Measurements from ENCODE around the gene NTSR1.

The NTSR1 gene

DNA sequence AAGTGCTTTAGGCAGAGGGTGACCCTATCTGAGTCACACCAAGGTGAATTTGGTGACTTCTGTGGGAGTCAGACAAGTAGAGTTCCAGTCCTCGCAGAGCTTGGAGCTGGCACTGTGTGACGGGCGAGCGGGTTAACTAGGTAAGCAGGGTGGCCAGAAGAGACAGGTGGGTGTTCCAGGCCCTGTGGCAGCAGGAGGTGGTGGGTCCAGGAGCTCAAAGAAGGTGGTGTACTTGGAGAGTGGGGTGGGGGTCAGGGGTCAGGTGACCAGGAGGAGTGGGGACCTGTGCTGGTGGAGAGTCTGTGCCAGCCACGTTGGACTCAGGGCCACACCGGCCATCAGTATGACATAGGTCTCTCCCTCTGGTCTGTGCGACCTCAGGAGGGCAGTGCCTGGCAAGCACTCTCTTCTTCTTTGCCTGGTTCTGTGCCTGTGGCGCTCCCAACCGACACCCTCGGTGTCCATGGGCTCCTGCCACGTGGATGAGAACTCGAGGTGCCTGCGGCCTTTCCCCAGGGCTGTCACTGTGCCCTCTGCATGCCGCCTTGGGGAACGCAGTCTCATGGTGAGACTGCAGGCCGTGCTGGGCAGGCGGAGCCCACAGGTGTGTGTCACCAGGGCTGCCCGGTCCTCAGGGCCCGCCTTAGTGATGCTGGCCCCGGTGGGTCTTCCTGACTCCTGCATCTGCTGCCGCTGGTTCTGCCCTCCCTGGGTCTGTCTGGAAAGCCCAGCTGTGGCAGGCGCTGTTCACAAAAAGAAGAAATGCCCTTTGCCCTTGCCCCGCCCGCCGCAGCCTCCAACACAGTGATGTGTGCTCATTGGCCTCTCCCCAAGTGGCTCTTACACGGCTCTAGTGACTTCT is 89.3 kb downstream of the NTSR1 start:
- no peak for DNase-seq

DNA sequence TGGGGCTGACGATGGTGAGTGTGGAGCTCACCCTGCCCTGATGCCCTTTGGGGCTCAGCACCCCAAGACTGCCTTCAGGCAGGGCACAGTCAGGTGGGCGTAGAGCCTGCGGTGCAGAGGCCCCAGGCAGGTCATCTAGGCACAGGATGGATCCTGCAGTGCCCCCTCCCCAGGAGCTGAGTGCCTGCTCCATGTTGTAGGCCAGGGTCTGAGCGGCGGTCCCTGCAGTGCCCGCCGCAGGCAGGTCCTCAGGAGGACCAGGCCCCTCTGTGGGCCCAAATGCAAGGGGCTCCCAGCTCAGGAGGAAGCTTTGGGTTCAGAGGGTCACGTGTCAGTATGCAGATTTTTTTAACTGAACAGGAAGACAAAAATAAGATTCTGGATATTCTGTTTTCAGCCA is 90.4 kb downstream of the NTSR1 start:
- no peak for DNase-seq

- no peak for DNase-seq
Observed at GRCh38 chr20:62799459-62799858, 90.8 kb downstream of the NTSR1 start.

GRCh38 chr20:62799873-62800272 is 91.2 kb downstream of the NTSR1 start:
- DNase-seq = no peak

DNA sequence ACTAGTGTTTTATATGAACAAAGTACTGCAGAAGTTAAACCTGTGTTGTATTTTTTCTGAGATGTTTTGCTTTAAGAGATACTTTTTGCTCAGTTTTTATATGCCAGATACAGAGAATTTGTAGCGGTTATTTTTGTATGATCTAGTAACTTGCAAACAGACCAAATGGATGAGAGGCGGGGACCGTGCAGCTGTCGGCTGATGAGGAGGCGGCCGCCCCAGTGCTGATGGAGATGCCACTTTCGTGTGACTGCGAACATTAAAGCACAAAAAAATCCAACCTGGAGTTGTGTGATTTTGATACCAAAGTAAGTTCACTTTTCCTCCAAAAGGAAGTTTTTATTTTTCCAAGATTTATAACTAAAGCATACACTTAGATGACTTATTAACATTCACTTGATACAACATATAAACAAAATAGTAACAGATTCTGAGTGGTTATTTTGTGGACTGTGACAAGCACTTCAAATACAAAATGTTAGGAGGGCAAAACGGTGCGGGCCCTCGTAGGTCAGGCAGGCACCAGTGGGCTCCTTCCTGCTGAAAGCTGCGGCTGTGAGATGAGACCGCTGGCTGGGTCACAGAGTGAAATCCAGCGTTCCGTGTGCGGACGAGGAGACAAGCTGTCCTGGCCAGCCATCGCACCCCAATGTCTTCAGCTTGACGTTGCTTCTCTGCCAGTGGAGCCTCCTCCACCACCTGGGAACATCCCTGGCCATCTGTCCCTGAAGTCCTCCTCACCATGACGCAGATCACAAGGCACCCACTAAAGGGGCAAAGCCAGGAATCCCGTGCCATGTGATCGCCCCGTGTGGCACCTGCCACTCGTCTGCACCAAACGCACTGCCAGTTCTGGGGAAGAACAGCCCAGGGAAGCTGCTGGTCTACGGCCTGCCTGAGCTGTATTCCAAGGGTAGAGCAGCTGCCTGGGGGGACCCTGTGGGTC is 92.0 kb downstream of the NTSR1 start:
- DNase-seq = peak in 30 of 58 donors; percentile 13 to 80 (median 36)

DNA sequence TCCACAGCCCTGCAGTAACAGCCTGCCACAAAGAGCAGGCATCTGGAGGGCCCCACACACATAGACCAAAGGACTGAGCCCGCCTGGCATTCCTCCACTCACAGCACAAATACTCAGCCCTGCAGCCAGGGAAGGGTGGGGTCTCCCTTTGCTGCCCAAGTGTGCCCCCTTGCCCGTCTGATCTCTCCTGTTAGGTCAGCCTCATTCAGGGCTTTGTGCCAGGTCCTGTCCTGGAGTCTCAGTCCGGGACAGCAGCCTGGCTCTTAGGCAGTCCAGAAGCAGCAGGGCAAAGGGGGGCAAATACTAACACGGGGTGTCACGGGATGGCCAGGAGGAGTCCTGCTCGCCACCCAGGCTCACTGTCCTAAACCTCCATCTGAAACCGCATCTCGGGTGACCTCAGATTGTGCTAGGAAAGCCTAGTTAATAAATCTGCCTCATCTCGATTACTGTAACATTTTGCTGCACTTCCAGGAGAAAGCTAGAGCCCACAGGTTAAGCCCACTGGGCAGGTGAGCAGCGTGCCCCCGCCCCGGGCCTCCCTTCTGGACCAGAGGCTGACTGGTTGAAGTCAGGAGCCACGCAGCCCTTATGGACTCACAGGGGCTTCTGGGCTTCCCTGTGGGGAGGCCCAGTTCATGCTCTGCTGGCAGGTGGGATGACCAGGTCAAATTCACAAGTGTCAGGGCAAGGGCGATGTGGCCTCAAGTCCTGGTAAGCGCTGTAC is 92.8 kb downstream of the NTSR1 start:
- DNase-seq = peak in 2 of 58 donors; percentile 21 to 42

GRCh38 chr20:62802026-62802712 is 93.5 kb downstream of the NTSR1 start:
- peak in 2 of 58 donors; percentile 23 for DNase-seq

GRCh38 chr20:62804021-62804626 is 95.5 kb downstream of the NTSR1 start:
- peak in 14 of 58 donors; percentile 19 to 75 (median 66) for DNase-seq

DNA sequence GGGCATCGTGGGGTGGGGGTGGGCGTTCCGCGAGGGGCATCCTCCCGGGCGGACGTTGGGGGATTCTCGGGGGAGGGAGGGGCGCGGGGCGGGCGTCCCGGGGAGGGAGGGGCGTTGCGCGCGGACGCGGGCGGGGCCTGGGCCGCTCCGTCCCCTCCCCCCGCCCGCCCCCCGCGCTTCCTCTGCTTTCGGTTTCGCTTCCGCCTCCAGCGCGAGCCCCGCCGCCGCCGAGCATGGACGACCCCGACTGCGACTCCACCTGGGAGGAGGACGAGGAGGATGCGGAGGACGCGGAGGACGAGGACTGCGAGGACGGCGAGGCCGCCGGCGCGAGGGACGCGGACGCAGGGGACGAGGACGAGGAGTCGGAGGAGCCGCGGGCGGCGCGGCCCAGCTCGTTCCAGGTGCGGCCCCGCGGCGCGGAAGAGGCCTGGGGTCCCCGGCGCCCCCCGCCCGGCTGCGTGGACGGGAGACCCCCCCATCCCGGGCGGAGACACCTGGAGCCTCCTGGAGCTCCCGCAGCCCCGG is 96.1 kb downstream of the NTSR1 start, which contains the start of gene OGFR:
TSS of gene OGFR (plus strand) at position 209 of the 528 bp plus-strand sequence. CDS start at position 234, 25 bp downstream.
- DNase-seq = peak in 48 of 58 donors; percentile 19 to 79 (median 52)

GRCh38 chr20:62805155-62805710 is 96.6 kb downstream of the NTSR1 start:
- no peak for DNase-seq

- peak in 3 of 58 donors; percentile 12 to 21 (median 18) for DNase-seq
Observed at GRCh38 chr20:62805711-62806382, 97.2 kb downstream of the NTSR1 start.

- no peak for DNase-seq
Observed at GRCh38 chr20:62806383-62807050, 97.9 kb downstream of the NTSR1 start.

GRCh38 chr20:62807444-62808210 is 99.0 kb downstream of the NTSR1 start:
- DNase-seq = no peak

GRCh38 chr20:62808211-62808865 is 99.7 kb downstream of the NTSR1 start:
- peak in 50 of 58 donors; percentile 17 to 82 (median 46) for DNase-seq

DNA sequence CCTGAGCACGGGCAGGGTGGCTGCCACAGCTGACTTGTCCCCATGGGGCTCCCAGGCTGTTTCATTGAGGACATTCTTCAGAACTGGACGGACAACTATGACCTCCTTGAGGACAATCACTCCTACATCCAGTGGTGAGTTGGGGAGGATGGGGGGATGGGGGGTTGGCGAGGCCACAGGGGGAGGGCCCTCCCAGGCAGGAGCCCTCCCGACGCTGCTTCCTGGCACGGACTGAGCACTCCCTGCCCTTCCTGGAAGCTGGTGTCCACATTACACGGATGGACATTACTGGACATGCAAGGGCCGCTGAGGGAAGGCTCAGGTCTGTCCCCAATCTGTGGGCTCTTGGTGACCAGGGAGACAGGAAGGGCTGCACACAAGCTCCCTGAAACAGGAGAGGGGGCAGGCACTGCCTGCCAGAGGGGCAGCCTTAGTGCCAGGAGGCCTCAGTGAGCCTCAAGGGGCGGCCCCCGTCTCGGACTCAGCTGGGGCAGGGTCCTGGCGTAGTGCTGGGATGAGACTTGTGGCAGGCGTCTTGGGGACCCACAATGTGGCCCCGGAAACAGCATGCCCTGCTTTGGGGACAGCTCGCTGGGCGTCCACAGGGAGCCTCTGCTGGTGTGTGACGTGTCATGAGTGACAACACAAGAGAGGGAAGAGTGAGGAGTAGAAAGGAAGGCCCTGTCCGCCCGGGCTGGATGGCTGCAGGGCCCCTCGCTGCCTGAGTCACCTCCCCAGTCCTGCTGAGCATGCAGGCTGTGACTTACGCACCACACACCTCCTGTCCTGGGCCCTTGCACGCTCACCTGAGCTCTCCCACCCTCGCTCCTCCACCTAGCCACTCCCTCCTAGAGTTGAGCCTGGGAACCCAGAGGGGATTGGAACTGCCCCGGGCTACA is 101.1 kb downstream of the NTSR1 start:
- no peak for DNase-seq

DNA sequence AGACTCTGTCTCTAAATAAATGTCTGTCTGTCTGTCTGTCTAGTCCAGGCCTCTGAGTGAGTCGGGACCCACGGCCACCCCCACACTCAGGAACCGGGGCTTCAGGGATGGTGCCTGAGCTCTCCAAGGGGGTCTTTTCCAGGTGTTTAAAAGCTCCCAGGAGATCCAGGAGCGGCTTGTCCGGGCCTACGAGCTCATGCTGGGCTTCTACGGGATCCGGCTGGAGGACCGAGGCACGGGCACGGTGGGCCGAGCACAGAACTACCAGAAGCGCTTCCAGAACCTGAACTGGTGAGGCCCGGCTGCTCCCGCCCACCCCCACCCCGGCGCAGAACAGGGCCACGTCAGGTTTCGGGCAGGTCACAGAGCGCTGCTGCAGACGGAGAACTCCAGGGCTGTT is 102.7 kb downstream of the NTSR1 start:
- no peak for DNase-seq
